H9 (cell line): ENCODE results near the gene ABLIM3. TPM values are rescaled to one million over a fixed set of nuclear protein-coding genes. Genes with fewer than 3 reads are reported as not detected.

Source experiments
- DNase-seq: peaks from one replicate; pipeline ENCODE4 v3.0.0-alpha.2; 2017
- H2AFZ ChIP-seq: one replicate; pipeline ENCODE4 v1.6.1; 2013; ENCODE audit warnings: mild to moderate bottlenecking, low read length, control low read depth, moderate library complexity
- H2AK5ac ChIP-seq: 2 replicates; pipeline ENCODE4 v1.6.1; 2013; ENCODE audit warnings: low read length, control low read depth, mixed read lengths; ENCODE audit not compliant: insufficient read length
- H2BK120ac ChIP-seq: one replicate; pipeline ENCODE4 v1.6.1; 2013; ENCODE audit warnings: low read depth, mild to moderate bottlenecking, low read length, control low read depth, inconsistent platforms; ENCODE audit not compliant: poor library complexity, severe bottlenecking
- H2BK12ac ChIP-seq: 2 replicates; pipeline ENCODE4 v1.6.1; 2013; ENCODE audit warnings: low read length, control low read depth, mixed read lengths, low read depth; ENCODE audit not compliant: insufficient read length
- H2BK15ac ChIP-seq: 2 replicates; pipeline ENCODE4 v1.6.1; 2013; ENCODE audit warnings: low read depth, low read length, control low read depth
- H2BK20ac ChIP-seq: one replicate; pipeline ENCODE4 v1.6.1; 2013; ENCODE audit warnings: low read depth, mild to moderate bottlenecking, low read length, control low read depth, inconsistent platforms; ENCODE audit not compliant: poor library complexity, severe bottlenecking
- H2BK5ac ChIP-seq: 2 replicates; pipeline ENCODE4 v1.6.1; 2013; ENCODE audit warnings: low read length, control low read depth, mixed read lengths; ENCODE audit not compliant: insufficient read length
- H3K14ac ChIP-seq: 2 replicates; pipeline ENCODE4 v1.6.1; 2013; ENCODE audit warnings: low read length, control low read depth; ENCODE audit not compliant: insufficient read depth
- H3K18ac ChIP-seq: 2 replicates; pipeline ENCODE4 v1.6.1; 2013; ENCODE audit warnings: low read depth, mild to moderate bottlenecking, mixed read lengths, low read length, control low read depth; ENCODE audit not compliant: insufficient read length
- H3K23ac ChIP-seq: 2 replicates; pipeline ENCODE4 v1.6.1; 2013; ENCODE audit warnings: low read length, control low read depth, mixed read lengths, low read depth; ENCODE audit not compliant: insufficient read length
- H3K23me2 ChIP-seq: 2 replicates; pipeline ENCODE4 v1.6.1; 2013; ENCODE audit warnings: low read depth, mild to moderate bottlenecking, mixed read lengths, low read length, control low read depth; ENCODE audit not compliant: insufficient read length, poor library complexity, severe bottlenecking
- H3K27ac ChIP-seq: 2 replicates; pipeline ENCODE4 v1.5.1; 2013; ENCODE audit warnings: low read length, control low read depth, mixed read lengths, low read depth; ENCODE audit not compliant: insufficient read length
- H3K27me3 ChIP-seq: 2 replicates; pipeline ENCODE4 v1.6.1; 2013; ENCODE audit warnings: low read length, control low read depth, inconsistent platforms; ENCODE audit not compliant: insufficient read depth
- H3K4ac ChIP-seq: 2 replicates; pipeline ENCODE4 v1.6.1; 2013; ENCODE audit warnings: low read depth, mild to moderate bottlenecking, control low read depth, inconsistent platforms, low read length, moderate library complexity
- H3K4me1 ChIP-seq: 2 replicates; pipeline ENCODE4 v1.6.1; 2013; ENCODE audit warnings: low read length, control low read depth, inconsistent platforms; ENCODE audit not compliant: insufficient read depth
- H3K4me2 ChIP-seq: 2 replicates; pipeline ENCODE4 v1.6.1; 2013; ENCODE audit warnings: low read length, control low read depth, mixed read lengths; ENCODE audit not compliant: insufficient read length, insufficient read depth
- H3K56ac ChIP-seq: 2 replicates; pipeline ENCODE4 v1.6.1; 2013; ENCODE audit warnings: low read depth, mild to moderate bottlenecking, mixed read lengths, low read length, control low read depth; ENCODE audit not compliant: insufficient read length
- H3K79me1 ChIP-seq: 2 replicates; pipeline ENCODE4 v1.6.1; 2013; ENCODE audit warnings: low read depth, mild to moderate bottlenecking, moderate library complexity, low read length, control low read depth, inconsistent platforms; ENCODE audit not compliant: insufficient read depth, poor library complexity, severe bottlenecking
- H3K79me2 ChIP-seq: 2 replicates; pipeline ENCODE4 v1.6.1; 2013; ENCODE audit warnings: low read length, control low read depth, inconsistent platforms; ENCODE audit not compliant: insufficient read depth
- H3K9ac ChIP-seq: 2 replicates; pipeline ENCODE4 v1.6.1; 2013; ENCODE audit warnings: low read length, control low read depth, mixed read lengths; ENCODE audit not compliant: insufficient read length; ENCODE audit errors: extremely low read depth
- H3K9me3 ChIP-seq: one replicate; pipeline ENCODE4 v1.6.1; 2013; ENCODE audit warnings: low read depth, low read length, inconsistent platforms; ENCODE audit not compliant: control insufficient read depth
- H3T11ph ChIP-seq: one replicate; pipeline ENCODE4 v1.6.1; 2013; ENCODE audit warnings: mild to moderate bottlenecking, low read length, control low read depth, inconsistent platforms
- H4K20me1 ChIP-seq: one replicate; pipeline ENCODE4 v1.6.1; 2013; ENCODE audit not compliant: control insufficient read depth, insufficient read length, insufficient read depth
- H4K5ac ChIP-seq: 2 replicates; pipeline ENCODE4 v1.6.1; 2013; ENCODE audit warnings: low read depth, mild to moderate bottlenecking, mixed read lengths, low read length, control low read depth; ENCODE audit not compliant: insufficient read length
- H4K8ac ChIP-seq: replicated peaks from 2 replicates; pipeline ENCODE4 v1.6.1; 2013; ENCODE audit warnings: low read length, control low read depth, mixed read lengths, low read depth; ENCODE audit not compliant: insufficient read length
- H4K91ac ChIP-seq: 2 replicates; pipeline ENCODE4 v1.6.1; 2013; ENCODE audit warnings: low read depth, mild to moderate bottlenecking, moderate library complexity, mixed read lengths, low read length, control low read depth; ENCODE audit not compliant: insufficient read length
- H3K27ac Mint-ChIP-seq, 3 experiments: 2 replicates in 2 of 3; 3 replicates in 1 of 3; pipeline ENCODE4 v1.8.0; 2020 to 2021; ENCODE audit warnings: mixed read lengths in 3 of 3, mild to moderate bottlenecking in 1 of 3, moderate library complexity in 1 of 3
- H3K27me3 Mint-ChIP-seq: 2 replicates; pipeline ENCODE4 v1.8.0; 2021; ENCODE audit warnings: low read depth, mild to moderate bottlenecking, moderate library complexity, mixed read lengths
- H3K36me3 Mint-ChIP-seq, 3 experiments: 2 replicates in 2 of 3; 3 replicates in 1 of 3; pipeline ENCODE4 v1.8.0; 2020 to 2021; ENCODE audit warnings: low read depth in 3 of 3, mixed read lengths in 3 of 3; ENCODE audit not compliant: insufficient read depth in 1 of 3
- H3K4me1 Mint-ChIP-seq, 2 experiments: 2 replicates each; pipeline ENCODE4 v1.8.0; 2020; ENCODE audit warnings: mixed read lengths in 2 of 2
- H3K4me3 Mint-ChIP-seq, 2 experiments: 2 replicates in 1 of 2; 3 replicates in 1 of 2; pipeline ENCODE4 v1.8.0; 2020 to 2021; ENCODE audit warnings: mild to moderate bottlenecking in 2 of 2, mixed read lengths in 2 of 2, moderate library complexity in 1 of 2
- H3K9me3 Mint-ChIP-seq, 2 experiments: 2 replicates in 1 of 2; 3 replicates in 1 of 2; pipeline ENCODE4 v1.8.0; 2020; ENCODE audit warnings: mild to moderate bottlenecking in 2 of 2, mixed read lengths in 2 of 2, moderate library complexity in 1 of 2
- CTCF ChIP-seq: fragments of 200-600 bp; sonication (generic); conservative IDR thresholded peaks from 3 replicates; pipeline ENCODE4 v1.8.0; 2021; ENCODE audit warnings: antibody characterized with exemption, mild to moderate bottlenecking
- WGBS: extraction: QIAGEN DNeasy Blood & Tissue Kit; methylation state at CpG from one replicate; pipeline ENCODE4 v1.1.7; 2013; ENCODE audit warnings: missing lambda C conversion rate, low lambda C conversion rate, mixed read lengths; ENCODE audit not compliant: insufficient read length; ENCODE audit errors: extremely low coverage; 5-methylcytosine and 5-hydroxymethylcytosine counted together
- total RNA-seq: library from RNA; stranded (reverse); gene quantifications from 2 replicates; pipeline ENCODE4 v1.2.1, GENCODE V29; 2021

Gene ABLIM3
- total RNA-seq, 1 experiment from 2014 or later, result 0.20 TPM

- no CpG with 5 or more reads among the region's 4 CpGs for WGBS
- Histone ChIP-seq H2AK5ac (no peak overlapping the region), H3K4ac (no peak overlapping the region), H3K18ac (no peak overlapping the region), H3K79me1 (no peaks in the 10 kb centered on the region), H2AFZ (no peak overlapping the region), H3K9me3 (no peaks in the 10 kb centered on the region), H3T11ph (no peak overlapping the region), H4K20me1 (no peaks in the 10 kb centered on the region), H3K79me2 (no peaks in the 10 kb centered on the region), H3K56ac (no peak overlapping the region), H3K23me2 (no peaks in the 10 kb centered on the region), H2BK120ac (no peak overlapping the region), H3K27ac (no peak overlapping the region), H2BK20ac (no peak overlapping the region), H3K9ac (no peak overlapping the region), H3K14ac (no peak overlapping the region), H2BK12ac (no peak overlapping the region), H3K4me2 (no peak overlapping the region), H2BK15ac (no peak overlapping the region), H3K27me3 (no peaks in the 10 kb centered on the region), H4K91ac (no peak overlapping the region), H4K5ac (no peak overlapping the region), H3K23ac (no peak overlapping the region), H3K4me1 (no peaks in the 10 kb centered on the region), H4K8ac (no peak overlapping the region), H2BK5ac (no peak overlapping the region)
- H3K27me3 Mint-ChIP-seq, result peaks cover 23% of the 10 kb centered on the region
- H3K4me3 Mint-ChIP-seq, result no peak overlapping the region
- DNase-seq, result no peak
- H3K9me3 Mint-ChIP-seq, result no peaks in the 10 kb centered on the region; a peak in 1 of 5 replicates
- peaks cover 8 to 15% of the 10 kb centered on the region in 2 experiments for H3K4me1 Mint-ChIP-seq
- no peaks in the 10 kb centered on the region for H3K36me3 Mint-ChIP-seq
- no peak for TF ChIP-seq CTCF
- no peak overlapping the region for H3K27ac Mint-ChIP-seq
These were observed 139.5 kb downstream of the ABLIM3 start for GRCh38 chr5:149280802-149281201.
